Measurements from ENCODE around the gene B9D1. TPM values are rescaled to one million over a fixed set of nuclear protein-coding genes. Genes with fewer than 3 reads are reported as not detected.

The B9D1 gene
- total and polyA plus RNA-seq, 3 donors from 2014 or later: 42.1 to 132 (median 59.9) TPM

- Histone ChIP-seq H3K9me3 (no peaks in the 10 kb centered on the region), H3K27ac (no peak overlapping the region), H3K4me3 (no peak overlapping the region), H3K4me1 (peaks cover 6% of the 10 kb centered on the region), H3K27me3 (no peaks in the 10 kb centered on the region), H3K36me3 (ENCODE audit: low read depth, missing control alignments) (no peaks in the 10 kb centered on the region)
- 89 to 91% methylated on average over 11 to 13 of the region's 13 CpGs for WGBS, 2 donors
- intact Hi-C loops (cut with DNase I; ENCODE audit: low total_unique reads): no loop called here
- DNase-seq: no peak
- no peak for TF ChIP-seq POLR2A (IDR thresholded peaks at IDR 0.05)
- TF ChIP-seq CTCF (IDR thresholded peaks at IDR 0.05): no peak
Measured at GRCh38 chr17:19331543-19332245, 30.8 kb downstream of the B9D1 start.

- no peak overlapping the region for H3K27ac ChIP-seq
- intact Hi-C loops (cut with DNase I; ENCODE audit: low total_unique reads): no loop called here
- DNase-seq: no peak
- H3K4me3 ChIP-seq: no peak overlapping the region
- peaks cover 6% of the 10 kb centered on the region for H3K4me1 ChIP-seq
- H3K9me3 ChIP-seq: no peaks in the 10 kb centered on the region
- WGBS, 2 donors: 55 to 73% methylated on average over 4 of the region's 4 CpGs
- no peaks in the 10 kb centered on the region for H3K36me3 ChIP-seq (ENCODE audit: low read depth, missing control alignments)
- no peaks in the 10 kb centered on the region for H3K27me3 ChIP-seq
- TF ChIP-seq CTCF (IDR thresholded peaks at IDR 0.05) (no peak), POLR2A (IDR thresholded peaks at IDR 0.05) (no peak)
Measured at GRCh38 chr17:19331134-19331533, 31.4 kb downstream of the B9D1 start.

- no peak overlapping the region for H3K4me3 ChIP-seq
- 56 to 66% methylated on average over 3 of the region's 3 CpGs for WGBS, 2 donors
- no peak overlapping the region for H3K27ac ChIP-seq
- no peaks in the 10 kb centered on the region for H3K36me3 ChIP-seq (ENCODE audit: low read depth, missing control alignments)
- intact Hi-C loops (cut with DNase I; ENCODE audit: low total_unique reads): no loop called here
- H3K4me1 ChIP-seq: peaks cover 6% of the 10 kb centered on the region
- H3K27me3 ChIP-seq: no peaks in the 10 kb centered on the region
- TF ChIP-seq POLR2A (IDR thresholded peaks at IDR 0.05): no peak
- no peaks in the 10 kb centered on the region for H3K9me3 ChIP-seq
- no peak for DNase-seq
Measured at GRCh38 chr17:19330271-19330670, 32.3 kb downstream of the B9D1 start.

- intact Hi-C loops (cut with DNase I; ENCODE audit: low total_unique reads): no loop called here
- H3K4me3 ChIP-seq: no peak overlapping the region
- no peaks in the 10 kb centered on the region for H3K9me3 ChIP-seq
- no peak for DNase-seq
- TF ChIP-seq POLR2A (IDR thresholded peaks at IDR 0.05) (no peak), CTCF (IDR thresholded peaks at IDR 0.05) (no peak)
- no peak overlapping the region for H3K27ac ChIP-seq
- H3K27me3 ChIP-seq: no peaks in the 10 kb centered on the region
- no peaks in the 10 kb centered on the region for H3K36me3 ChIP-seq (ENCODE audit: low read depth, missing control alignments)
- peaks cover 6% of the 10 kb centered on the region for H3K4me1 ChIP-seq
- 82 to 88% methylated on average over 1 to 2 of the region's 2 CpGs for WGBS, 2 donors
Measured at GRCh38 chr17:19329839-19330238, 32.7 kb downstream of the B9D1 start.

GRCh38 chr17:19329136-19329535 lies 33.4 kb downstream of the B9D1 start:
- no peak for TF ChIP-seq POLR2A (IDR thresholded peaks at IDR 0.05)
- no peak for TF ChIP-seq CTCF (IDR thresholded peaks at IDR 0.05)
- Histone ChIP-seq H3K27me3 (no peaks in the 10 kb centered on the region), H3K27ac (no peak overlapping the region), H3K4me3 (no peak overlapping the region), H3K4me1 (peaks cover 6% of the 10 kb centered on the region), H3K9me3 (no peaks in the 10 kb centered on the region), H3K36me3 (ENCODE audit: low read depth, missing control alignments) (no peaks in the 10 kb centered on the region)
- intact Hi-C loops (cut with DNase I; ENCODE audit: low total_unique reads): no loop called here
- WGBS, 2 donors: 93 to 97% methylated on average over 2 of the region's 2 CpGs
- DNase-seq: no peak

Data from testis (tissue), 3 donors.